Hematopoietic multipotent progenitor cell (in vitro differentiated cells): ENCODE measurements around the gene ATOX1. TPM values are rescaled to one million over a fixed set of nuclear protein-coding genes. Genes with fewer than 3 reads are reported as not detected.
"Not testable (repeated sequence)": the region's sequence is repeated elsewhere in the genome, so short reads cannot be mapped to it uniquely, and the experiment has no call there.

ENCODE experiments used
- DNase-seq, 3 donors: peaks; one replicate each; pipeline ENCODE4 v3.0.0-alpha.2; 2011 to 2015; ENCODE audit warnings: low read depth in 2 of 3, low spot score in 2 of 3
- total RNA-seq: library from RNA; depleted of rRNA; stranded (reverse); fragments of >200 nt; gene quantifications from one replicate; pipeline ENCODE4 v1.2.3, GENCODE V29; 2012

ATOX1 gene
- total RNA-seq, 1 donor = 74.3 TPM

DNA sequence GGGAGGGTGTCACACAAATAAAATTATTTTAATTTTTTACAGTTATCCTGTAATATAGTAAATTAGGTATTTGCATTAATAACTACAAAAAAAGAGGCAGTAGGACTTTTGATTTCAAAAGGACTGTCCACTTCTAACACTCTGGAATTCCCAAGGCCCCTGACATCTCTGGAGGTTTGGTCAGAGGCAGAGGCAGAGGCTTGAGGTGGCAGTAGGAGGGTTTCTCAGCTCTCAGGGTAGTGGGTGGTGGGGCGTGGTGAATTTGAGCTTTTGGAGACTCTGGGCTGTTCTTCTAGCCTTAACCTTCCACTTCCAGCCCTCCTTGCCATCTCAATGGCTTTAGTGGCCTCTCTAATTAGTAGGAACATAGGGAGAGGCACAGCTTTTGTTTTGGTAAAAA, 22.8 kb downstream of the ATOX1 start:
- no peak for DNase-seq

DNA sequence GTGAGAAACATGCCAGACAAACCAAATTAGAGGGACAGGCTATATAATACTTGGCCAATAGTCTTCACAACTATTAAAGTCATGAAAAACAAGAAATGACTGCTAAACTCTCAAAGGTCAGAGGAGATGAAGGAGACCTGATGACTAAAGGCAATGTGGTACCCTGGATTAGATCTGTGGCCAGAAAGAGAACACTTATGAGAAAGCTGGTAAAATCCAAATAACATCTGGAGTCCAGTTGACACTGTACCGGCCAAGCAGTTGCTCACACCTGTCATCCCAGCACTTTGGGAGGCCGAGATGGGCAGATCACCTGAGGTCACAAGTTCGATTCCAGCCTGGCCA, 24.4 kb downstream of the ATOX1 start:
- no peak for DNase-seq

DNA sequence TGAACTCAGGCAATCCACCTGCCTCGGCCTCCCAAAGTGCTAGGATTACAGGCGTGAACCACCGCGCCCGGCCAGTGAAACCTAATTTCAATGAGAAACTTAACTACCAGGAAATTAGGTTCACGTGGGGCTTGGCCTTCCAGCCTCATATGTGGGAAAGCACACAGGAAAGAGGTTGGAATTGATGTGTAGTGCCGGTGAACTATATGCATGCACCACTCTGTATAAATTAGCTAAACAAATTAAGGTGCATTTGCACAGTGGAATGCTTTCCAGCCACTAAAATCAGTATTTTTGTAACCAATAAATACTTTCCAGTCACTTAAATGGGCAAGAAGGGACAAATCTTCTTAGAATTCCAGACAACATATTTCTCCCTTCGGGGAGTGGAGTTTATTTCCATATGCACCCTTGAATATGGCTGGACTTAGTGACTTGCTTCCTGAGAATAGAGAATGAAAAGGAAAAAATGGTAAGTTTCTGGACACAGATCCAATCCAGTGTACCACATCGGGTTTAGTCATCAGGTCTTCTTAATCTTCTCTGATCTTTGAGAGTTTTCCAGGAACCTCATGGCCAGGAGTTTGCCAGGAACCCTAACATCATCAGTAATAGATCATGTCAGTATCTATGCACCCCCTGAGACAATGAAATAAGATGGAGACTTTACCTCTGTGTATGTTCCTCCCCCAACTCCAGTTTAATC, 24.9 kb downstream of the ATOX1 start:
- DNase-seq = no peak

DNA sequence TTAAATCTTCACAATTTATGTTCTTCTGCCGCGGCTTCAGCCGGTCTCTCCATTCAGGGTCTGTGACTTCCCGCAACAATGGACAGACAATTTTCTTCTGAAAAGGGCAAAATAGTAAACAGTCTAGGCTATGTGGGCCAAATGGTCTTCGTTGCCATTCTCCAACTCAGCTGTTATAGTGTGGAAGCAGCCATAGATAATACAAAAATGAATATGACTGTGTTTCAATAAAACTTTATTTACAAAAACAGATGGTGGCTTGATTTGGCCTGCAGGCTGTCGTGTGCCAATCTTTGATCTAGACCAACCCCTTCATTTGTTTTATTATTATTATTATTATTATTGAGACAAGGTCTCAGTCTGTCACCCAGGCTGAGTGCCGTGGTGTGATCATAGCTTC, 28.1 kb downstream of the ATOX1 start:
- DNase-seq = no peak

DNA sequence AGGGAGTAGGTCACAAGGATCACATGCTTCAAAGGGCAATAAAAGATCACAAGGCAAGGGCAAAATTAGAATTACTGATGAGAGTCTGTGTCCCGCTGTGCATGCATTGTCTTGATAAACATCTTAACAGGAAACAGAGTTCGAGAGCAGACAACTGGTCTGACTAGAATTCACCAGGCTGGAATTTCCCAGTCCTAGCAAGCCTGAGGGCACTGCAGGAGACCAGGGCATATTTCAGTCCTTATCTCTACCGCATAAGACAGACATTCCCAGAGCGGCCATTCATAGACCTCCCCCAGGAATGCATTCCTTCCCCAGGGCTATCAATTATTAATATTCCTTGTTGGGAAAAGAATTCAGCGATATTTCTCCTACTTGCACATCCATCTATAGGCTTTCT, 28.8 kb downstream of the ATOX1 start:
- not testable (repeated sequence) for DNase-seq

DNA sequence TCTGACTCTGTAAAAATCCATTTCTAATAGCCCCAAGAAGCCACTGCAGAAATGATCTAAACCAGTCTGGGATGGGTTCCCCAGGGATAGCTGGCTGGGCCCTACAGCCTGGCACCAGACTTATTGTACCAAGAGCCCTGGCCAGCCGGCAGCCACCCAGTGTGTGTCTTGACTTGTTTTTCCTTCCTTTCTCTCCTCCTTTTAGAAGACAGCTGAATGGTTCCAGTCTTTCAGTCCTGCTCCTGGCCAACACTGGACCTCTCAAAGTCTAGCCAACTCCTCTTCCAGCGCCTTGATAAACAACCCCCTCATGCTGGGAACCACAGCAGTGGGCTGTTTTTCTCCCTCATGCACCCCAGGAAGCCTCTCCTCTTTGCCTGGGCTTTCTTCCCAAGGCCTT, 34.1 kb downstream of the ATOX1 start:
- no peak for DNase-seq

DNA sequence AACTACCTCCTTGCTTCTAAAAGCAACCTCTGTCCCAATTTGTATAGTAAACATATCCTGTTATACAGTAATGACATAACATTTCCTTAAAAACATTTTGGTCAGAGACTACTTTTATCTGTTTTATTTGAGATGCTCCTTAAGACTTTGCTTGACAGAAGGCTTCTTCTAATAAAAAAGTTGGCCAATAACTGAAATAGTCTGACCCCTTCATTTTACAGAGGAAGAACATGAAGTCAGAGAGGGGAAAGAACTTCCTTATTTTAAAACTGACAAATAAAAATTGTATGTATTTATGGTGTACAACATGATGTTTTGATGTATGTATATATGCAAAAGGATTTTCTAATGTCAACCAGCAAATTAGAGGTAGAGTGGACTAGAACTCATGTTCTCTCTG, 35.9 kb downstream of the ATOX1 start:
- DNase-seq = no peak

DNA sequence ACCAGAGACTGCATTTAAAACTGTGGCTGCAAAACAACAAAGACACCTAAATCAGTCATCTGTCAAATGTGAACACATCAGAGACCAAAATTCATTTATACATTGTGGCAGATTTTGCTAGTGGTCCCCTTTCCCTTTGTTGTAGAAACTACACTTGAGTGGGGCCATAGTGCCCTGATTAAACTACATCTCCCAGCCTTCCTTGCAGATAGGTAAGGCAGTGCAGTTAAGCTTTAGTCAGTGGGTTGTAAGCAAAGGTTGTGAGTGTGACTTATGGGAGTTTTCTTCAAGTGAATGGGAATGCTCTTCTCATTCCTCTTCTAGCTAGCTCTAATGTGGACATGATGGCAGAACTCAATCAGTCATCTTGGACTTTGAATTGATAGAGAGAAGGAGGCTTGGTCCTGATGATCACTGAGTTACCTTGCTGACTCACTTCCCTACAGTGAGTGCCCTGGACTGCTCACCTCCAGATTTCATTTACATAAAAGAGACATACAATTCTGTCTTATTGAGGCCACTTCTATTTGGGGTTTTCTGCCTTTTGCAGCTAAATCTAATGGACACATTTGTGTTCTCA, 36.5 kb downstream of the ATOX1 start:
- no peak for DNase-seq

DNA sequence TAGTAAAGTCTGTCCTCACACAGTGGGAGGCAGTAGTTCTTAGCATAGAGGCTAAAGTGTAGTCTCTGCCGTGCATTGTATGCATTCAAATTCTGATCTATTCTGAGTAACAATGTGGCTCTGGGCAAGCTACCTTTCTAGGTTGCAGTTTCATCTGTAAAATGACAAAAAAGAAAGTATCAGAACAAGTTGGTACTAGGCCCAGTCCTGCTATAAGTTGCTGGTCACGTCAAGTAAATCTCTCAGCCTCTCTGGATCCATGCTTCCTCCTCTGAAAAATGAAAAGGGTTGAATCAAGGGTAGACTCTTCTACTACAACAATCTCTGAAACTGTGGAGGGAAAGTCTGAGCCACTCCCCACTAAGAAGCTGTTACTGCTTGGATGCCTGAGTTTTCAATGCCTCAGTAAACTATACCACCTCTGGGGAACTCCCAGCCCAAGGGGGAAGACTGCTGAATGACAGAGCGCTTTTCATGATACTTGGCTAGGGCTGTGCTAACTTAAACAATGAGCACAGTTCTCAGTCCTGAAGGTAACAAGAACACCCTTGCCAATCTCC, 37.3 kb downstream of the ATOX1 start:
- DNase-seq = peak in 1 of 3 donors; percentile 51

DNA sequence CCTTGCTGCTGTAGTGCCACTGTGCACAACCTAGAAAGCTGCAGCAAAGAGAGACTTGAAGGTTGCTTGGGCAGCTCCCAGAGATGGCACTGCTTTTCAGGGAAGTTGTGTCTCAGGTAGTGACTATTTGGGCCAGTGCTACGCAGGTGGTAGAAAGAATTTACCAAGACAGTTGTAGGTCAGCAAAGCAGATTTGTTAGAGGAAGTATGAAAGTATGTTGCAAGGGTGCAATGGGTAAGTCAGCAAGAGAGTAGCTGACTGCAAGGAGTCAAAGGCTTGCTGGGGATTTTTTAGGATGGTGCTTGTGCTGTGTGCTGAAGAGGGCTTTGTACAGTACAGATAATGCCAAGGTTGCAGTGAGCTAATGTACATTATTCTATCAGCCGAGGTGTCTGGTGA, 38.2 kb downstream of the ATOX1 start:
- no peak for DNase-seq

DNA sequence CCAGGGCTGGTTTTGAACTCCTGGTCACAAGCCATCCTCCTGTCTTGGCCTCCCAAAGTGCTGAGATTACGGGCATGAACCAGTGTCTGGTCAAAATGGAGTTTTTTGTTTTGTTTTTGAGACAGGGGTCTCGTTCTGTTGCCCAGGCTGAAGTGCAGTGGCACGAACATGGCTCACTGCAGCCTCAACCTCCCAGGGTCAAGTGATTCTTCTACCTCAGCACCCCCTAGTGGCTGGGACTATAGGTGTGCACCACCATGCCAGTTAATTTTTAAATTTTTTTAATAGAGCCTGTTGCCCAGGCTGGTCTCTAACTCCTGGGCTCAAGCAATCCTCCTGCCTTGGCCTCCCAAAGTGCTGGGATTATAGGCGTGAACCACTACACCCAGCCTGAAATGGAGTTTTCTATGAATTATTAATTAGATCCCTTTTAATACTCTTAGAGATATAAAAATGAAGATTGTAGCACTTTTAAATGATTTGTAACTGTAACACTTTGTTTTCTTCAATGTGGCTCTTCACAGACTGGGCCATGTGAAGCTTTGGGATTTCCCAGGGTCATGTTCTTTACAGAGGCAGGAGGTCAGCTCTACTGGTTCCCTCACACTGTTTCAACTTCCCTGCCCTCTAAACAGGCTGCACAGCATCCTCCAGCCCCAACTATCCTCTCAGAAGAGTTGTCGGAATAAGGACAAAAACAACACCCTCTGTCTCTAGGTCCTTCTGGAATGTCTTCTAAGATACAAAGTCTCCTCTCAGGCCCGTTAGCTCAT, 39.0 kb downstream of the ATOX1 start:
- DNase-seq = peak in 2 of 3 donors; percentile 17 to 53

DNA sequence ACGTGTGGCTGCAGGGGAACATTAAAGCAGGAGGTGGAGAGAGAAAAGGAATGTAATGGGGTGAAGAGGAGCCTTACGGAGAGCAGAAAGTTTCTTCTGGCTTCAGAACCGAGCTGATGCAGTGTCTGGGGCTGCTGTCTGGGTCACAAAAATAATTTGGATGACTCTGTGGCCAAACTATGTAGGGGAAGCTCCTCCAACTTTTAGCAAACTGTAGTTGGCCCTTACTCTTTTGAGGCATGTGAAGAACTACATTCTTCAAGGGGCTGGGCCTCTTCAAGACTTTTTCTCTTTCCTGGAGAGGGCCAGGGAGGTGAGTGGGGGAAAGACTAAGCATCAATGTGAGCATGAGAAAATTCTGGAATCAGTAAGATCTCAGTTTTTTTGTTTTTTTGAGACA, 39.8 kb downstream of the ATOX1 start:
- DNase-seq = no peak

DNA sequence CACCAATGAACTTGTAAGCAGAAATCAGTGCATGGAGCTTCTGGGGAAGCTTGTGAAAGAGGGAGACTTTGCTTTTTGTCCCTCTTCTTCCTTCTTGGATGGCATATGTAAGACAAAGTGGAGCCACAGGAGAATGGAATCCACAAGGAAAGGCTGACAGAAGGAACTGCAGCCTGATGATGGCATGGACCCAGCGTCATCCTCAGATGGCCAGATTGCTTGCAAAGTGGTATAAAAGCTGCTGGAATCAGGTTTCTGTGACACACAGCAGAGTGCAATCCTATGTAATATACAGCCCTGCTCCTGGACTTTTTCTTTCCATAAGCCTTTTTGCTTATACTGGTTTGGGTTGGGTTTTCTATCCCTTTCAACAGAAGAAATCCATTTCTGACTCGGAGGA, 40.3 kb downstream of the ATOX1 start:
- no peak for DNase-seq

DNA sequence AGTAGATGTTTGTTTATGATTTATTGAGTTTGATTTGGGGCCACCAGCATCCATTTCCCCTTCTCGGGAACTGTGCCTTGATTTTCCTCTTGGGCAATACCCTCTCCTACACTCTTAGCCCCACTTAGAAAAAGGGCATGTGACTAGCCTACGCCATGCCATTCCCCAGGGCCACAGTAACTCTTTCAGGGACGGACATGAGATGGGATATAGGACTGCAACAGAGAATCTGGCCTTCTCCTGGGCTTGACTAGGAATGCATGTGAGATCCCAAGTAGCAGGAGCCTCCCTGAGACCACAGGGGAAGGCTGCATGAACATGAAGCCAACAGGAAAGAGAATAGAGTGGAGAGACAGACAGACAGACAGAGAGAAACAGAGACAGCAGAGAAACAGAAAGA, 41.0 kb downstream of the ATOX1 start:
- no peak for DNase-seq

DNA sequence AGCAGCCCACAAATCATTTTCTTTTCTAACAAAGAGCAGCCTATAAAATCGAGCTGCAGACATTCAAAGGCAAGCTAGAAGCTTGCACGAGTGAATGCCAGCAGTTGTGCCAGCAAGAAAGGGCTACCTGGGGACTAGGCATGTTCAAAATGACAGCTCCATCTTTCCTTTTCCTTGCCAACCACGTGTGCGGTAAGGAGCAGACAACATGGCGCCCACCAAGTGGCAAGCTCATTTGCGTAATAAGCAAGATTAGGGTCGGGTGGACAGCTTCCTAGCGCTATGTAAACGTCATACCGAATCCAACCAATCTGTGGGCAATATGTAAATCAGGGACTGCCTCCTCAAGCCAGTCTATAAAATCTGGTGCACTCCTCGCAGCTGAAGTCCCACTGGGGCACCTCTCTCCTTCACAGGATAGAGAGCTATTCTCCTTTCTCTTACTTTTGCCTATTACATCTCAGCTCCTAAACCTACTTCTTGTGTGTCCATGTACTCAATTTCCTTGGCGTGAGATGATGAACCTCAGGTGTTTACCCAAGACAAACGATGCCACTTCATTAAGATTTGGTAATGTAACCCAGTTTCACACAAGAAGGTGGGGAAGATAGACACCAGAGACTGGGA, 49.2 kb downstream of the ATOX1 start:
- no peak for DNase-seq

DNA sequence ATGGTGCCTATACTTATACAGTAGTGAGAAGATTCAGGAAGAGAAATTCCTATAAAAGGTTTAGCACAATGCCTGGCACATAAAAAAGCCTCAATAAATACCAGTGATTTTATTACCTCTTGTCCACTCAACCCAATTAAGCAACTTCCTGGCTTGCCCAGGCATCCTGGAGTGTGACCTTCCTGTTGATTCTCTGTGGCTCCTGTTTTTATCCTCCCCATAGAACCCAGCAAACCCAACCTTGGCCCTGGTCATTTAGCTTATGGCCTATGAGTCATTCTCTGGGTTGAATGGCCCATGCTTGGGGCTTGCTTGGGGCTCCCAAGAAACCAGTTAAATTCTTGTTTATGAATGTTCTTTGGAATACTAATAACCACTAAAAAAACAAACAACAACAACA, 50.3 kb downstream of the ATOX1 start:
- no peak for DNase-seq

DNA sequence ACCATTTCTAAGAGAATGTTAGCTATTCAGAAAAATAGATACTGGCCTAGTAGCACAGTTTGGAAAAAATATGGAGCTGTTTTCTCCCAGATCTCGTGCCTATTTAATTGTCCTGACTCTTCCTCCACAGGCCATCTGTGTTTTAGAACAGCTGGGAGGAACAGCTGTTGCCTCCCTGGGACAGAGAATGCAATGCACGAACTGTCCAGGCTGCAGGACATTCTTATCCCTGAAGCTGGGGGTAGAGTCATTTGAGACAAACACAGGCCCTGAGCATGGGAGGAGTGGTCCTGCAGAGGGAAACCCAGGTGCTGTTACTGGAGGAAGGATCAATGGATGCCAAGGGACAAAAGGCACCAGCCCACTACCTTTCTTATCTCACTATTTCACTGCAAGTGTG, 50.9 kb downstream of the ATOX1 start:
- DNase-seq = no peak

DNA sequence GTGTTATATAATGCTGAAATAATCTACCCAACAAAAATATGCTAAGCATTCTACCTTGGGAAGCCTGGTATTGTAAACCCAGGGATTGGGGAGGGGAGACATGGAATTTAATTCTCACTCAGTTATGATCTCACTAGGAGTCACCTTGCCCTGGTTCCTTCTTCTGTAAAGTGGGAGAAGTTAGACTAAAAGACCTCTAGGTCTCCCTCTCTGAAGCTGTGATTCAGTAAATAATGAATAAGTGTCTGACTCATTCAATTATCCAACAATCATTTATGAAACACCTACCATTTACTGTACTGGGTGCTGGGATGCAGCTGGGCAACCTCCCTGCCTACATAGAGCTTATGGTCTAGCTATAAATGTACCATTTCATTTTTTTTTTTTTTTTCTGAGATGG, 51.5 kb downstream of the ATOX1 start:
- DNase-seq = no peak

DNA sequence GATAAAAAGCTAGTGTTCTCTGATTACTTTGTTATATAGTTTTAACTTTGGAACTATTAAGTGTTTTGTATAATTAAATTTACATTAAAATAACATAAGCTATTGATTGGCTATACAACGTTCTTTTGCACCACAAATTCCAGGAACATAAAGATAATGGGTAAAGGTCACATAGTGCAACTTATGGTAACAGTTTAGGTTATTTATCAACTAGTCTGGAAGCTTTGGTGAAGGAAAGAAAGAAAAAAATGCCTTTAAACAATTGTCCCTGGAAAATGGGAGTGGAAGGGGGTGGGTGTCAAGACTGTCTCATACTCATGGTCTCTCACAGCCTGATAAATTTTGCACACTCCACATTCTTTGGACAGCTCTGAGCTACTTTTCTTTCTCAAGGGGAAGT, 54.7 kb downstream of the ATOX1 start:
- no peak for DNase-seq

DNA sequence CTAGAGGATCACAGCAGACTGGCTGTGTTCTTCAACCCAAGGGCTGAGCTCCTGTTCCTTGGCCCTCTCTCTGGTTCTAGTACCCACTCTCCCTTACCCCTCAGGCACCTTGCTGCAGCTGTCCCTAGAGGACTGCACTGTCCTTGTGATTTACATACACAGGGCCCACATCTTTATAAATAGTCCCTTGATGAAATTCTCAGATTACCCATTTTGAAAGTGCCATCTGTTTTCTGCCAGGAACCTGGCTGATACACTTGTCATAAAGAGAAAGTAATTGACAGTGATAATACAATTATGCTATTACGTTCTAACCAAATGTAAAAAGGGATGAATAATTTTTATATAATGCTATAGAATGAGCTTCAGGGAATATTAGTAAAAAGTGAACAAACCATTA, 55.2 kb downstream of the ATOX1 start:
- DNase-seq = no peak

DNA sequence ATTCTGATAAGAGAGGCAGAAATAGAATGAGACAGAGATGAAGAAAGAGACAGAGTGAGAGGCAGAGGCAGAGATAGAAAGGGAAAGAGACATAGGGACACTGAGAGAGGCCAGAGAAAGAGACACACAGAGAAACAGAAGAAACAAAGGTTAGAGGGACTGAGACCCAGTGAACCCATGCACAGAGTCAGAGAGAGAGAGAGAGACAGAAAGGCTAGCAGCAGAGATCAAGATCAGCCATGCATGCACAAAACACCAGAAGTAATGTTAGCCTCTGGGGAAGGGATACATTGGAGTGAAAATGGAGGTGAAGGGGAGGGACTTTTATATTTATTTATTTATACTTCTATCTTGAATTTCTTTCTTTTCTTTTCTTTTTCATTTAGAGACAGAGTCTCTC, 57.6 kb downstream of the ATOX1 start:
- DNase-seq = no peak
